H1 (cell line): ENCODE data around the gene CS. TPM values are rescaled to one million over a fixed set of nuclear protein-coding genes. Genes with fewer than 3 reads are reported as not detected.

Experiments
- CTCF ChIA-PET: fragments of 300-600 bp; sonication (Branson Sonifier 250); formaldehyde crosslinking; loops from one replicate; lab custom pipeline; 2021; ENCODE audit not compliant: partially characterized antibody; lab: Charles Lee
- POLR2A ChIA-PET: fragments of 300-600 bp; sonication (Branson Sonifier 250); formaldehyde crosslinking; loops from one replicate; lab custom pipeline; 2021; ENCODE audit warnings: inconsistent platforms; ENCODE audit not compliant: partially characterized antibody; lab: Charles Lee
- DNase-seq, 2 experiments: peaks; one replicate each; pipeline versions ENCODE4 v3.0.0 to v3.0.0-alpha.2; 2010 to 2022; ENCODE audit warnings: low spot score in 2 of 2, low read depth in 1 of 2, mixed read lengths in 1 of 2
- FAIRE-seq: peaks from 2 replicates; lab custom pipeline; 2011; peaks lifted over from hg19 to GRCh38; lab: Jason Lieb, UNC
- H2AFZ ChIP-seq: 2 replicates; pipeline ENCODE4 v1.8.1; 2012; ENCODE audit warnings: low read length, inconsistent platforms
- H2AK5ac ChIP-seq: 2 replicates; pipeline ENCODE4 v1.6.1; 2013; ENCODE audit warnings: low read depth, low read length
- H2BK120ac ChIP-seq: replicated peaks from 2 replicates; pipeline ENCODE3; 2013; ENCODE audit warnings: low read depth, low read length, inconsistent platforms
- H2BK12ac ChIP-seq: 2 replicates; pipeline ENCODE4 v1.6.1; 2013; ENCODE audit warnings: low read depth, low read length
- H2BK15ac ChIP-seq: 2 replicates; pipeline ENCODE4 v1.6.1; 2013; ENCODE audit warnings: low read length
- H2BK20ac ChIP-seq: 2 replicates; pipeline ENCODE4 v1.6.1; 2013; ENCODE audit warnings: low read length
- H2BK5ac ChIP-seq: 2 replicates; pipeline ENCODE4 v1.6.1; 2013; ENCODE audit warnings: low read depth, low read length
- H3K14ac ChIP-seq: 2 replicates; pipeline ENCODE4 v1.6.1; 2013; ENCODE audit warnings: inconsistent platforms; ENCODE audit not compliant: insufficient read length
- H3K18ac ChIP-seq: 2 replicates; pipeline ENCODE4 v1.6.1; 2013; ENCODE audit warnings: low read length; ENCODE audit errors: extremely low read depth
- H3K23ac ChIP-seq: 2 replicates; pipeline ENCODE4 v1.6.1; 2013; ENCODE audit warnings: inconsistent platforms; ENCODE audit not compliant: insufficient read length
- H3K23me2 ChIP-seq: 2 replicates; pipeline ENCODE4 v1.6.1; 2013; ENCODE audit warnings: low read depth, low read length
- H3K27ac ChIP-seq: 2 replicates; pipeline ENCODE4 v1.6.1; 2011; ENCODE audit warnings: low read depth, low read length, inconsistent platforms
- H3K27me3 ChIP-seq, 4 experiments: replicated peaks in 1 of 4; 1 replicate in 1 of 4; 2 replicates in 3 of 4; pipeline versions ENCODE4 v1.6.1 to v1.8.1; 2011 to 2013; ENCODE audit warnings: low read length in 3 of 4, mild to moderate bottlenecking in 3 of 4, inconsistent platforms in 2 of 4, mixed read lengths in 2 of 4, moderate library complexity in 1 of 4; ENCODE audit not compliant: control insufficient read depth in 3 of 4, insufficient read depth in 3 of 4; ENCODE audit errors: extremely low read depth in 1 of 4
- H3K36me3 ChIP-seq, 4 experiments: 2 replicates each; pipeline versions ENCODE4 v1.6.1 to v1.8.1; 2011 to 2013; ENCODE audit warnings: mild to moderate bottlenecking in 4 of 4, low read length in 3 of 4, moderate library complexity in 2 of 4, control low read depth in 1 of 4, inconsistent platforms in 1 of 4; ENCODE audit not compliant: insufficient read depth in 4 of 4, control insufficient read depth in 2 of 4
- H3K4ac ChIP-seq: replicated peaks from 2 replicates; pipeline ENCODE3; 2013; ENCODE audit warnings: low read length, low read depth, mixed read lengths, inconsistent platforms; ENCODE audit not compliant: insufficient read length
- H3K4me1 ChIP-seq, 4 experiments: replicated peaks in 1 of 4; 1 replicate in 1 of 4; 2 replicates in 3 of 4; pipeline versions ENCODE4 v1.6.1 to v1.8.1; 2011 to 2013; ENCODE audit warnings: low read length in 3 of 4, inconsistent platforms in 2 of 4, mixed read lengths in 1 of 4; ENCODE audit not compliant: insufficient read depth in 4 of 4, control insufficient read depth in 3 of 4
- H3K4me2 ChIP-seq, 2 experiments: 2 replicates each; pipeline versions ENCODE4 v1.6.1 to v1.8.1; 2011 to 2013; ENCODE audit warnings: low read depth in 2 of 2, low read length in 2 of 2, control low read depth in 1 of 2, inconsistent platforms in 1 of 2, mild to moderate bottlenecking in 1 of 2; ENCODE audit not compliant: insufficient read depth in 1 of 2
- H3K4me3 ChIP-seq, 4 experiments: fragments of 200-600, 300-600 bp in 1 of 4; sonication (generic), shearing (Covaris generic), sonication (Bioruptor Twin) in 1 of 4; 2 replicates each; pipeline versions ENCODE4 v1.5.1 to v1.8.1; 2011 to 2016; ENCODE audit warnings: low read length in 4 of 4, low read depth in 3 of 4, control low read depth in 2 of 4, inconsistent platforms in 2 of 4, mild to moderate bottlenecking in 2 of 4, mixed read lengths in 1 of 4, moderate library complexity in 1 of 4; ENCODE audit not compliant: insufficient read depth in 2 of 4; ENCODE audit errors: extremely low read depth in 1 of 4
- H3K56ac ChIP-seq: replicated peaks from 2 replicates; pipeline ENCODE3; 2013; ENCODE audit warnings: low read depth, mild to moderate bottlenecking, mixed read lengths, low read length, inconsistent platforms; ENCODE audit not compliant: insufficient read length
- H3K79me1 ChIP-seq: 2 replicates; pipeline ENCODE4 v1.6.1; 2013; ENCODE audit warnings: low read depth, low read length, control low read depth
- H3K79me2 ChIP-seq, 2 experiments: 2 replicates each; pipeline versions ENCODE4 v1.6.1 to v1.8.1; 2012 to 2013; ENCODE audit warnings: low read length in 2 of 2, mild to moderate bottlenecking in 2 of 2, inconsistent platforms in 1 of 2; ENCODE audit not compliant: insufficient read depth in 2 of 2, control insufficient read depth in 1 of 2
- H3K9ac ChIP-seq, 4 experiments: replicated peaks in 1 of 4; 1 replicate in 1 of 4; 2 replicates in 3 of 4; pipeline versions ENCODE4 v1.6.1 to v1.8.1; 2011 to 2013; ENCODE audit warnings: low read depth in 3 of 4, low read length in 3 of 4, control low read depth in 2 of 4, mild to moderate bottlenecking in 2 of 4, moderate library complexity in 2 of 4, inconsistent platforms in 1 of 4; ENCODE audit errors: extremely low read depth in 1 of 4
- H3K9me3 ChIP-seq, 2 experiments: 2 replicates each; pipeline versions ENCODE4 v1.6.1 to v1.8.1; 2012 to 2013; ENCODE audit warnings: mild to moderate bottlenecking in 2 of 2, moderate library complexity in 2 of 2, control low read depth in 1 of 2, inconsistent platforms in 1 of 2, low read depth in 1 of 2, low read length in 1 of 2, mixed read lengths in 1 of 2; ENCODE audit not compliant: insufficient read depth in 2 of 2
- H4K20me1 ChIP-seq, 2 experiments: replicated peaks in 1 of 2; 2 replicates each; pipeline versions ENCODE3 to v1.8.1; 2011 to 2013; ENCODE audit warnings: inconsistent platforms in 2 of 2, low read length in 2 of 2, mild to moderate bottlenecking in 1 of 2; ENCODE audit not compliant: insufficient read depth in 2 of 2, control insufficient read depth in 1 of 2
- H4K5ac ChIP-seq: 2 replicates; pipeline ENCODE4 v1.6.1; 2013; ENCODE audit warnings: low read length, low read depth, mixed read lengths, inconsistent platforms; ENCODE audit not compliant: insufficient read length
- H4K8ac ChIP-seq: 2 replicates; pipeline ENCODE4 v1.8.0; 2013; ENCODE audit warnings: mild to moderate bottlenecking, moderate library complexity, low read length, inconsistent platforms; ENCODE audit not compliant: insufficient read depth; ENCODE audit errors: extremely low read depth
- H4K91ac ChIP-seq: replicated peaks from 2 replicates; pipeline ENCODE3; 2013; ENCODE audit warnings: low read length, mixed read lengths, inconsistent platforms; ENCODE audit not compliant: insufficient read length
- CHD2 ChIP-seq: IDR thresholded peaks from 2 replicates; pipeline ENCODE4 v1.6.1; 2012; ENCODE audit warnings: low read length, improper control_type of control experiment
- WGBS, 2 experiments: shearing (Covaris generic) in 1 of 2; methylation state at CpG; one replicate each; pipeline versions ENCODE4 v1.1.6 to v1.1.7; 2013 to 2015; ENCODE audit warnings: low lambda C conversion rate in 2 of 2, mixed read lengths in 2 of 2, inconsistent platforms in 1 of 2, low coverage in 1 of 2, missing lambda C conversion rate in 1 of 2; ENCODE audit not compliant: insufficient replicate concordance in 2 of 2, insufficient coverage in 1 of 2, insufficient read length in 1 of 2; ENCODE audit errors: extremely low coverage in 1 of 2, missing lambda C conversion rate in 1 of 2; 5-methylcytosine and 5-hydroxymethylcytosine counted together
- polyA plus RNA-seq, 7 experiments: library from polyadenylated mRNA; depleted of rRNA in 3 of 7; stranded (reverse) in 5 of 7; unstranded in 2 of 7; fragments of >200 nt in 5 of 7; fragments of 200-250 nt in 2 of 7; gene quantifications; 1 replicate in 5 of 7; 2 replicates in 1 of 7; 4 replicates in 1 of 7; pipeline versions ENCODE4 v1.2.1 to v1.2.3, GENCODE V29; 2011 to 2013; ENCODE audit warnings: missing spikeins in 2 of 7, mixed read lengths in 2 of 7
- total RNA-seq: library from RNA; stranded (reverse); fragmentation: NEBNext Ultra II Directional; extraction: Animal tissue kit (Norgen Biotek cat#: 25700); gene quantifications from 2 replicates; pipeline ENCODE4 v1.2.1, GENCODE V29; 2021
- TF ChIP-seq, protein P1 (sequence below): IDR thresholded peaks from 2 replicates; pipeline ENCODE4 v1.6.1; 2012; ENCODE audit warnings: low read length, inconsistent platforms
- TF ChIP-seq, protein P2 (sequence below): IDR thresholded peaks from 2 replicates; pipeline ENCODE4 v1.6.1; 2012; ENCODE audit warnings: inconsistent platforms

CS gene
- total and polyA plus RNA-seq, 2 of the 8 experiments (the other 6 are each of a cell fraction or from before 2014, with no cell fraction given), result 96.6 to 238 TPM

GRCh38 chr12:56237552-56237951 lies 62.6 kb downstream of the CS start:
- no peak for TF ChIP-seq CHD2
- TF ChIP-seq, protein P1, sequence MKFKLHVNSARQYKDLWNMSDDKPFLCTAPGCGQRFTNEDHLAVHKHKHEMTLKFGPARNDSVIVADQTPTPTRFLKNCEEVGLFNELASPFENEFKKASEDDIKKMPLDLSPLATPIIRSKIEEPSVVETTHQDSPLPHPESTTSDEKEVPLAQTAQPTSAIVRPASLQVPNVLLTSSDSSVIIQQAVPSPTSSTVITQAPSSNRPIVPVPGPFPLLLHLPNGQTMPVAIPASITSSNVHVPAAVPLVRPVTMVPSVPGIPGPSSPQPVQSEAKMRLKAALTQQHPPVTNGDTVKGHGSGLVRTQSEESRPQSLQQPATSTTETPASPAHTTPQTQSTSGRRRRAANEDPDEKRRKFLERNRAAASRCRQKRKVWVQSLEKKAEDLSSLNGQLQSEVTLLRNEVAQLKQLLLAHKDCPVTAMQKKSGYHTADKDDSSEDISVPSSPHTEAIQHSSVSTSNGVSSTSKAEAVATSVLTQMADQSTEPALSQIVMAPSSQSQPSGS, result no peak
- TF ChIP-seq, protein P2, sequence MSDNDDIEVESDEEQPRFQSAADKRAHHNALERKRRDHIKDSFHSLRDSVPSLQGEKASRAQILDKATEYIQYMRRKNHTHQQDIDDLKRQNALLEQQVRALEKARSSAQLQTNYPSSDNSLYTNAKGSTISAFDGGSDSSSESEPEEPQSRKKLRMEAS, result peak; percentile 52; the same call in 1 of the 2 replicates
- TF ChIP-seq, all 59 proteins: peak for 1
- H3K79me2 ChIP-seq, result no peaks in the 10 kb centered on the region

More at GRCh38 chr12:56237552-56237951, 62.6 kb downstream of the CS start:
- CTCF ChIA-PET, result interaction anchor here (0.6 to 3.1 kb wide), 5 partner anchors 11 to 31 kb away, joined by 3 to 22 read pairs (median 5); partner anchors contain the start of genes ANKRD52 and RNF41
- Histone ChIP-seq H3K23ac (no peak overlapping the region), H3K27me3 (0 out of 7 replicates have a peak, but pooled peaks cover 0 to 2% (median 0%) of the 10 kb centered on the region in 4 experiments), H2BK120ac (no peak overlapping the region), H2AK5ac (no peak overlapping the region), H4K20me1 (peaks cover 0 to 3% of the 10 kb centered on the region in 2 experiments), H3K14ac (no peak overlapping the region), H3K27ac (no peak overlapping the region), H4K91ac (no peak overlapping the region), H2BK20ac (no peak overlapping the region), H4K8ac (no peak overlapping the region), H2BK15ac (no peak overlapping the region), H3K56ac (no peak overlapping the region), H2BK5ac (no peak overlapping the region), H2AFZ (no peak overlapping the region), H4K5ac (no peak overlapping the region), H3K79me1 (no peaks in the 10 kb centered on the region), H3K9ac (no peak overlapping the region), H3K4me1 (peaks cover 0 to 4% (median 2%) of the 10 kb centered on the region in 4 experiments; a peak in 4 of 7 replicates), H3K4me3 (no peak overlapping the region), H3K18ac (no peak overlapping the region), H3K9me3 (no peaks in the 10 kb centered on the region), H3K4ac (no peak overlapping the region), H3K36me3 (peaks cover 0 to 18% (median 7%) of the 10 kb centered on the region in 4 experiments; a peak in 3 of 8 replicates), H3K23me2 (no peaks in the 10 kb centered on the region), H2BK12ac (no peak overlapping the region), H3K4me2 (no peak overlapping the region)
- 83% methylated on average over 11 of the region's 11 CpGs; no CpG with 5 or more reads in 1 of the 2 experiments for WGBS, 2 experiments
- FAIRE-seq (no peak), DNase-seq (no peak)
- POLR2A ChIA-PET, result interaction anchor here (0.5 to 8.6 kb wide), 13 partner anchors 10 to 158 kb away, joined by 3 to 65 read pairs (median 8); partner anchors contain the start of genes COQ10A, ERBB3, ESYT1 and MYL6
